Cardiac fibroblast (primary cell): ENCODE measurements around the gene SERTAD4.
A peak's percentile ranks its signal among the peaks of the same experiment; 100 is the strongest.

ENCODE experiments used
- DNase-seq, 2 donors: peaks; one replicate each; pipeline versions ENCODE4 v3.0.0 to v3.0.0-alpha.2; 2010; ENCODE audit warnings: low read depth in 2 of 2
- H3K4me3 ChIP-seq, 2 donors: replicated peaks in 1 of 2; 1 replicate in 1 of 2; 2 replicates in 1 of 2; pipeline ENCODE4 v1.5.1; 2011; ENCODE audit warnings: low read depth in 2 of 2, low read length in 2 of 2, mild to moderate bottlenecking in 2 of 2, moderate library complexity in 1 of 2
- CTCF ChIP-seq: IDR thresholded peaks from one replicate; pipeline ENCODE4 v1.5.1; 2011; ENCODE audit warnings: low read depth, mild to moderate bottlenecking, low read length, inconsistent platforms

The SERTAD4 gene

DNA sequence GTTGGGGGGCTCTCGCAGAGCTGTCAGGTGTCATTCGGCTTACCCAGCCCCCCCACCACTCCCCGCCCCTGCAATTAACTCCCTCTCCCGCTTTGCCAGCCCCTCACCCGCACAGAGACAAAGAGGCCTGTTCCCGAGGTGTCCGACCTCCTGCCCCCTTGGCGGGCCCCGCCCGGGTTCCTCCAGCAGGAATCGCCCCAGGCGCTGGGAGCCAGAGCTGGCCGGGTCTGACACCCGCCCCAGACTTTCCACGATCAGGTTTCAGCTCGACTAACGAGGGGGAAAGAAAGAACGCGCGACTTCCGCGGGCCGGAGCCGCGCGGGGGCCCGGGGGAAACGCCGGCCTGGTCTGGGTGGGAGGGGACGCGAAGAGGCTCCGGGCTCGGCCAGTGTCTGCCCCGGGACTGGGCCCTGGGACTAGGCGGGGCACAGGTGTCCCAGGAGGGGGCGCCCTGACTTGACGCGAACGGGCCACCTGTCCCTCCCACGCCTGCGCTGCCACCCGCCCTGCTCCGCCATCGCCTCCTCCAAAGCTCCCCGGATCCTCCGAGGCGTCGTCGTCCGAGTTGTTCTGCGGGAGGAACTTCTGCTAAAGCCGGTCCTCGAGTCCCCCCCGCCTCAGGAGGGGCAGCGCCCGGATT lies 59.8 kb downstream of the SERTAD4 start:
- TF ChIP-seq CTCF, result no peak
- H3K4me3 ChIP-seq, result peak overlapping the region; percentile 27 to 41
- DNase-seq, result peak in 1 of 2 donors; percentile 8

DNA sequence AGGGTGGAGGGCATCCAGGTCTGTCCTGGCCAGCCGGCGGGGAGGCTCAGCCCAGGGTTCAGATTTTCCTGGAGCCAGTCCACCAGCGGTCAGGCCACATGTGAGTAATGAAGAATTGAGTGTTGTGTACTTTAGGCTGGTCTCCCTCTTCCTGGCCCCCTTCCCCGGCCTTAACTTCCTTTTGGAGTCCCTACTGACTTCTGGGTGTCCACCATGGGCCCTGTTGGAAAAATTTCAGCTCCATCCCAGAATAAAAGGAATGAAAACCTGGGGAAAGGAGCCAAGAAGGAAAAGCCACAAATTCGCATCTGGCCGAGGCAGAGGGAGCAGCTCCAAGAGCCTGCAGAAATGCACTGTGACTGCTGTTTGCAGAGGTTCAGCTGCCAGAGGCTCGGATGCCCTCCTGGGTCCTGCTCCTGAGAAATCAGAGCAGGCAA lies 60.6 kb downstream of the SERTAD4 start:
- DNase-seq, result peak; percentile 36 to 90
- H3K4me3 ChIP-seq, result no peak overlapping the region
- TF ChIP-seq CTCF, result no peak

DNA sequence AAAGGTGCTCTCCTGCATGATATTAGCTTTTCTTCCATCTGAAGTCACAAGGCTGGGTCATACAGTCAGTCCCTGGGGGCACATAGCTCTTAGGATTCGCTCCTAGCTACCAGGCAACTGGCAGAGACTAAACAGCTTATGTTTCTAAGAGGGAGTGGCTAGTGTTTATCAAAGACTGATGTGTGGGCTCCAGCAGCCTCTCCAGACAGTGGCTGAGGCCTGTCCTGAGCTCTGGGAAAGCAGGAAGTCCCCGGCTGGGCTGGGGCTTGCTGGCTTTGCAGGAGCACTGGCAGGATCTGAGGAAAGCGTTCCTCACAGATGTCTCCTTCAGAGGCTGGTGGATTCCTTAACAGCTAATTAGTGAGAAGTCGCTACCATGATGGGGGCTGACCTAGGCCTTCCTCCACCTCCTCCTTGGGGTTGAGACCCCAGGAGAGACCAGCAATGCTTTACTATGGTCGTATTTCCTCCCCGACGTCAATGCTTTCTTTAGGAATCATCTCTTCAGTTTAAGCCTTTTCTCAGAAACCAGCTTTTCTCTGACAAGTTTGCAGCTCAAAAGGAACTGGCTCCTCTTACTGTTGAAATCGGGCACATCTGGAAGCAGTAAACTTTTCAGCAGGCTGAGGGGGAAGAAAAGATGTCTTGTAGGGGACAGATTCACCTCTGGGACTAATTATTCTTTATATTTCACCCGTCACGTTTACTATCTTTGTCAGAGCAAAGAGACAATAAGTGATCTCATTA lies 62.6 kb downstream of the SERTAD4 start:
- H3K4me3 ChIP-seq, result no peak overlapping the region
- DNase-seq, result peak; percentile 14 to 52
- no peak for TF ChIP-seq CTCF
